ENCODE results near the gene KCNK18.

- peak in 1 of 3 donors; percentile 17 for TF ChIP-seq CTCF (IDR thresholded peaks at IDR 0.05)
- TF ChIP-seq POLR2AphosphoS5 (IDR thresholded peaks at IDR 0.05), result no peak
Measured at GRCh38 chr10:117165538-117166417, 31.5 kb upstream of the KCNK18 start.

Data from breast epithelium (tissue), 3 donors.